IMR-90 (cell line): ENCODE data around the gene DNM3. TPM values are rescaled to one million over a fixed set of nuclear protein-coding genes. Genes with fewer than 3 reads are reported as not detected.

Source experiments
- ATAC-seq: fragments of 200-7000 bp; cut with Tn5 transposase; 2 replicates; pipeline ENCODE4 v1.9.1; 2020; ENCODE audit warnings: low read depth, mild to moderate bottlenecking, moderate library complexity
- BruUV-seq: library from RNA; stranded (reverse); fragments of 400-500 nt; replicated peaks from 2 replicates; lab custom pipeline; 2021; lab: Mats Ljungman, UMichigan
- CTCF ChIA-PET: fragments of 300-600 bp; formaldehyde crosslinking; extraction: SDS; loops from one replicate; lab custom pipeline; 2021; ENCODE audit warnings: antibody characterized with exemption; lab: Yijun Ruan, JAX
- POLR2A ChIA-PET: fragments of 300-600 bp; sonication (Branson Sonifier 250); formaldehyde crosslinking; loops from one replicate; lab custom pipeline; 2022; ENCODE audit warnings: antibody characterized with exemption; ENCODE audit not compliant: unreplicated experiment; lab: Charles Lee
- DNase-seq: peaks from one replicate; pipeline ENCODE4 v3.0.0; 2013
- H2AFZ ChIP-seq: replicated peaks from 2 replicates; pipeline ENCODE3; 2013; ENCODE audit warnings: low read length, mild to moderate bottlenecking; ENCODE audit not compliant: poor library complexity
- H2AK5ac ChIP-seq: 2 replicates; pipeline ENCODE4 v1.6.1; 2013; ENCODE audit warnings: low read depth, low read length, inconsistent platforms
- H2AK9ac ChIP-seq: replicated peaks from 2 replicates; pipeline ENCODE3; 2013; ENCODE audit warnings: mild to moderate bottlenecking, low read depth, low read length, moderate library complexity; ENCODE audit not compliant: poor library complexity
- H2BK120ac ChIP-seq: 2 replicates; pipeline ENCODE4 v1.6.1; 2013; ENCODE audit warnings: low read depth, low read length, inconsistent platforms
- H2BK15ac ChIP-seq: 3 replicates; pipeline ENCODE4 v1.6.1; 2013; ENCODE audit warnings: low read depth, low read length, inconsistent platforms
- H2BK20ac ChIP-seq: 2 replicates; pipeline ENCODE4 v1.6.1; 2013; ENCODE audit warnings: low read depth, mild to moderate bottlenecking, inconsistent platforms, low read length, moderate library complexity
- H2BK5ac ChIP-seq: 2 replicates; pipeline ENCODE4 v1.6.1; 2013; ENCODE audit warnings: mild to moderate bottlenecking, low read depth, low read length, inconsistent platforms; ENCODE audit not compliant: poor library complexity, severe bottlenecking
- H3K14ac ChIP-seq: replicated peaks from 2 replicates; pipeline ENCODE4 v1.6.1; 2013; ENCODE audit warnings: low read depth, low read length, inconsistent platforms
- H3K18ac ChIP-seq: 2 replicates; pipeline ENCODE4 v1.6.1; 2013; ENCODE audit warnings: low read depth, low read length, control low read depth
- H3K23ac ChIP-seq: 2 replicates; pipeline ENCODE4 v1.6.1; 2013; ENCODE audit warnings: low read depth, low read length, inconsistent platforms
- H3K27ac ChIP-seq: 2 replicates; pipeline ENCODE4 v1.5.1; 2013; ENCODE audit warnings: mild to moderate bottlenecking, control low read depth, low read length; ENCODE audit not compliant: insufficient read depth
- H3K27me3 ChIP-seq: 2 replicates; pipeline ENCODE4 v1.6.1; 2013; ENCODE audit warnings: low read length; ENCODE audit not compliant: control insufficient read depth, insufficient read depth
- H3K36me3 ChIP-seq: 2 replicates; pipeline ENCODE4 v1.6.1; 2013; ENCODE audit warnings: low read length, mixed read lengths; ENCODE audit not compliant: control insufficient read depth, insufficient read depth
- H3K4ac ChIP-seq: 2 replicates; pipeline ENCODE4 v1.6.1; 2013; ENCODE audit warnings: low read depth, low read length, inconsistent platforms
- H3K4me1 ChIP-seq: 2 replicates; pipeline ENCODE4 v1.6.1; 2013; ENCODE audit warnings: low read length, mixed read lengths; ENCODE audit not compliant: control insufficient read depth, insufficient read depth
- H3K4me2 ChIP-seq: 2 replicates; pipeline ENCODE4 v1.6.1; 2013; ENCODE audit warnings: low read depth, mild to moderate bottlenecking, control low read depth, low read length, moderate library complexity
- H3K4me3 ChIP-seq: 2 replicates; pipeline ENCODE4 v1.5.1; 2013; ENCODE audit warnings: low read depth, mild to moderate bottlenecking, control low read depth, low read length, moderate library complexity; ENCODE audit not compliant: insufficient read depth
- H3K56ac ChIP-seq: 2 replicates; pipeline ENCODE4 v1.6.1; 2013; ENCODE audit warnings: low read length, inconsistent platforms; ENCODE audit not compliant: insufficient read depth; ENCODE audit errors: extremely low read depth
- H3K79me1 ChIP-seq, 2 experiments: 2 replicates each; pipeline ENCODE4 v1.6.1; 2013; ENCODE audit warnings: low read length in 2 of 2, inconsistent platforms in 1 of 2, low read depth in 1 of 2
- H3K9ac ChIP-seq: 2 replicates; pipeline ENCODE4 v1.6.1; 2013; ENCODE audit warnings: low read depth, low read length, control low read depth
- H3K9me1 ChIP-seq: 2 replicates; pipeline ENCODE4 v1.6.1; 2013; ENCODE audit warnings: low read length, inconsistent platforms; ENCODE audit not compliant: insufficient read depth
- H3K9me3 ChIP-seq: 2 replicates; pipeline ENCODE4 v1.6.1; 2013; ENCODE audit warnings: low read length; ENCODE audit not compliant: control insufficient read depth, insufficient read depth
- H4K20me1 ChIP-seq: 2 replicates; pipeline ENCODE4 v1.6.1; 2013; ENCODE audit warnings: low read length, inconsistent platforms; ENCODE audit not compliant: insufficient read depth
- H4K5ac ChIP-seq: 2 replicates; pipeline ENCODE4 v1.6.1; 2013; ENCODE audit warnings: mild to moderate bottlenecking, low read depth, low read length, control low read depth
- H4K8ac ChIP-seq, 2 experiments: 2 replicates each; pipeline ENCODE4 v1.6.1; 2013; ENCODE audit warnings: low read depth in 2 of 2, low read length in 2 of 2, control low read depth in 1 of 2, inconsistent platforms in 1 of 2
- H4K91ac ChIP-seq: 2 replicates; pipeline ENCODE4 v1.6.1; 2013; ENCODE audit warnings: low read depth, low read length, inconsistent platforms; ENCODE audit not compliant: insufficient read depth
- CEBPB ChIP-seq: IDR thresholded peaks from 2 replicates; pipeline ENCODE4 v1.6.1; 2012; ENCODE audit warnings: low read depth, low read length, improper control_type of control experiment
- MAFK ChIP-seq: IDR thresholded peaks from 2 replicates; pipeline ENCODE4 v1.6.1; 2012; ENCODE audit warnings: low read depth, low read length, improper control_type of control experiment
- whole genome bisulfite sequencing, 2 experiments: methylation state at CpG; one replicate each; pipeline versions ENCODE4 v1.1.5 to v1.1.7; 2013; ENCODE audit warnings: missing lambda C conversion rate in 2 of 2; ENCODE audit not compliant: insufficient read length in 1 of 2; ENCODE audit errors: extremely low coverage in 2 of 2; 5-methylcytosine and 5-hydroxymethylcytosine counted together
- dilution Hi-C: fragments of 300-500 bp; cut with HindIII; formaldehyde crosslinking; loops from one replicate; pipeline ENCODE4 v1.14.3; 2018; ENCODE audit warnings: low sequenced_read_pairs; ENCODE audit not compliant: unreplicated experiment
- in situ Hi-C: fragments of 300-500 bp; cut with MboI; formaldehyde crosslinking; loops from 3 replicates; pipeline ENCODE4 v1.14.3; 2019; ENCODE audit warnings: low sequenced_read_pairs, inconsistent platforms, mixed read lengths
- intact Hi-C: fragments of 100-400 bp; cut with micrococcal nuclease; formaldehyde crosslinking; loops from 2 replicates; pipeline ENCODE4 v1.10.0; 2022
- polyA plus RNA-seq, 3 experiments: library from polyadenylated mRNA; depleted of rRNA; stranded (reverse); fragments of >200 nt; gene quantifications; 2 replicates each; pipeline ENCODE4 v1.2.3, GENCODE V29; 2012; ENCODE audit warnings: low replicate concordance in 1 of 3
- total RNA-seq: library from RNA; depleted of rRNA; stranded (reverse); fragments of >200 nt; gene quantifications from 2 replicates; pipeline ENCODE4 v1.2.3, GENCODE V29; 2012

Gene DNM3
- total and polyA plus RNA-seq, 2 of the 4 experiments (the other 2 are of a cell fraction) = 0.36 TPM

DNA sequence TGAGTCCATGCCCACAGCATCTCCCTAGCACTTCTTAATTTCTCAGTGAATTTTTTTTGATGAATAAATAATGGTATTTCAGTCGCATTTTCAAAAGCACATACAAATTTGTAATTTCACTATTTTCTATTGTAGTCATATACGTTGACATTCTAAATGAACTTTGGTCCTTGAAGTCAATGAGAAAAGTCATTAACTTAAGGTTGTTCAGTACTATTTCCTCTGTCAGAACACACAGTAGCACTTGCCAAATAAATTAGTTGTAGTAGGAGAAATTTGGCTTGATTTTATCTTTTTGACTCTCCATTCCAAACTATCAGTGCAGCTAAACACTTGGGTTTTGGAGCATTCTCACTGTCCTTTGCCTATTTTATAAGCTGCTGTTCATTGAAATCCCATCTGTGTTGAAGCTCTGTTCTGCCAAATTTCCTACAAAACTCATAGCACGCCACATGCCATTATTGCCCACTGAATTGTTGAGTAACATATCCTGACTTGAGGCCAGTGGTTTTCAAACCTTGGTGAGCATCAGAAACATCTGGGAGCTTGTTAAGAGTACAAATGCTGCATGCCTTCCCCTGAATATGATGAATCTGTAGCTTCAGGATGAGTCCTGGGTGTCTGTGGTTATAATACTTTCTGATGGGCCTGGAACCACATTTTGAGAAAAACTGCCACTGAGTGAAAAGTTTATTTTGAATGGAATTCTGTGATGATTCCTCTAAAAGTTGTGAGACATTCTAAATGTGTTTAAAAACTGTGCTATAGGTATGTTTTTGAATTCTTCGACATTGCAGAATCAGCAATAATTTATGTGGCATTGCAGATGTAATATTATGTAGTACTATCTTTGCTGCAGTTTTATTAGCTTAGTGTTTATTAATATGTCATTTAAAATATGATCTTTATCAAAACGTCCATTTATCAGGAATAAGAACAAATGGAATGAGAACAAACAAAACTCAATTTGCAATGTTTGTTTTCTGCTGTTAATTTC lies 78.9 kb downstream of the DNM3 start:
- no peak overlapping the region for H2BK15ac ChIP-seq
- H3K79me1 ChIP-seq = no peaks in the 10 kb centered on the region
- ATAC-seq = no peak
- WGBS, 2 experiments = no CpG with 5 or more reads among the region's 5 CpGs
- no peaks in the 10 kb centered on the region for H4K20me1 ChIP-seq
- H4K8ac ChIP-seq = no peak overlapping the region
- H3K9me1 ChIP-seq = no peaks in the 10 kb centered on the region
- CTCF ChIA-PET = interaction anchor here (0.6 kb wide), 2 partner anchors 64 to 469 kb away, joined by 3 read pairs; no protein-coding TSS in a partner anchor
- no peak overlapping the region for H2BK120ac ChIP-seq
- H3K9ac ChIP-seq = no peak overlapping the region
- H3K4ac ChIP-seq = no peak overlapping the region
- H2BK5ac ChIP-seq = no peak overlapping the region
- H3K18ac ChIP-seq = no peak overlapping the region
- dilution Hi-C loops (no loop called here), in situ Hi-C loops (no loop called here), intact Hi-C loops (no loop called here)
- H4K91ac ChIP-seq = no peak overlapping the region
- H2BK20ac ChIP-seq = no peak overlapping the region
- no peak overlapping the region for H3K56ac ChIP-seq
- BruUV-seq = no TSS peak
- H3K4me2 ChIP-seq = no peak overlapping the region
- H2AFZ ChIP-seq = no peak overlapping the region
- peak; percentile 67 for TF ChIP-seq MAFK
- TF ChIP-seq CEBPB = no peak
- no peaks in the 10 kb centered on the region; the same call in 1 of the 2 replicates for H3K27me3 ChIP-seq
- no peak for DNase-seq
- H3K27ac ChIP-seq = no peak overlapping the region
- no peak overlapping the region for H3K14ac ChIP-seq
- H3K4me3 ChIP-seq = no peak overlapping the region
- H3K9me3 ChIP-seq = no peaks in the 10 kb centered on the region
- H4K5ac ChIP-seq = no peak overlapping the region
- no peak overlapping the region for H2AK5ac ChIP-seq
- H3K4me1 ChIP-seq = no peaks in the 10 kb centered on the region
- no peak overlapping the region for H2AK9ac ChIP-seq
- POLR2A ChIA-PET = no interaction called here
- no peak overlapping the region for H3K23ac ChIP-seq
- no peaks in the 10 kb centered on the region for H3K36me3 ChIP-seq
